H1 (cell line): ENCODE measurements around the gene ULK3. TPM values are rescaled to one million over a fixed set of nuclear protein-coding genes. Genes with fewer than 3 reads are reported as not detected.

Experiments used
- CTCF ChIA-PET: fragments of 300-600 bp; sonication (Branson Sonifier 250); formaldehyde crosslinking; loops from one replicate; lab custom pipeline; 2021; ENCODE audit not compliant: partially characterized antibody; lab: Charles Lee
- POLR2A ChIA-PET: fragments of 300-600 bp; sonication (Branson Sonifier 250); formaldehyde crosslinking; loops from one replicate; lab custom pipeline; 2021; ENCODE audit warnings: inconsistent platforms; ENCODE audit not compliant: partially characterized antibody; lab: Charles Lee
- DNase-seq, 2 experiments: peaks; one replicate each; pipeline versions ENCODE4 v3.0.0 to v3.0.0-alpha.2; 2010 to 2022; ENCODE audit warnings: low spot score in 2 of 2, low read depth in 1 of 2, mixed read lengths in 1 of 2
- FAIRE-seq: peaks from 2 replicates; lab custom pipeline; 2011; peaks lifted over from hg19 to GRCh38; lab: Jason Lieb, UNC
- H2AFZ ChIP-seq: 2 replicates; pipeline ENCODE4 v1.8.1; 2012; ENCODE audit warnings: low read length, inconsistent platforms
- H2AK5ac ChIP-seq: 2 replicates; pipeline ENCODE4 v1.6.1; 2013; ENCODE audit warnings: low read depth, low read length
- H2BK120ac ChIP-seq: replicated peaks from 2 replicates; pipeline ENCODE3; 2013; ENCODE audit warnings: low read depth, low read length, inconsistent platforms
- H2BK12ac ChIP-seq: 2 replicates; pipeline ENCODE4 v1.6.1; 2013; ENCODE audit warnings: low read depth, low read length
- H2BK15ac ChIP-seq: 2 replicates; pipeline ENCODE4 v1.6.1; 2013; ENCODE audit warnings: low read length
- H2BK20ac ChIP-seq: 2 replicates; pipeline ENCODE4 v1.6.1; 2013; ENCODE audit warnings: low read length
- H2BK5ac ChIP-seq: 2 replicates; pipeline ENCODE4 v1.6.1; 2013; ENCODE audit warnings: low read depth, low read length
- H3K14ac ChIP-seq: 2 replicates; pipeline ENCODE4 v1.6.1; 2013; ENCODE audit warnings: inconsistent platforms; ENCODE audit not compliant: insufficient read length
- H3K18ac ChIP-seq: 2 replicates; pipeline ENCODE4 v1.6.1; 2013; ENCODE audit warnings: low read length; ENCODE audit errors: extremely low read depth
- H3K23ac ChIP-seq: 2 replicates; pipeline ENCODE4 v1.6.1; 2013; ENCODE audit warnings: inconsistent platforms; ENCODE audit not compliant: insufficient read length
- H3K23me2 ChIP-seq: 2 replicates; pipeline ENCODE4 v1.6.1; 2013; ENCODE audit warnings: low read depth, low read length
- H3K27ac ChIP-seq: 2 replicates; pipeline ENCODE4 v1.6.1; 2011; ENCODE audit warnings: low read depth, low read length, inconsistent platforms
- H3K27me3 ChIP-seq, 4 experiments: replicated peaks in 1 of 4; 1 replicate in 1 of 4; 2 replicates in 3 of 4; pipeline versions ENCODE4 v1.6.1 to v1.8.1; 2011 to 2013; ENCODE audit warnings: low read length in 3 of 4, mild to moderate bottlenecking in 3 of 4, inconsistent platforms in 2 of 4, mixed read lengths in 2 of 4, moderate library complexity in 1 of 4; ENCODE audit not compliant: control insufficient read depth in 3 of 4, insufficient read depth in 3 of 4; ENCODE audit errors: extremely low read depth in 1 of 4
- H3K36me3 ChIP-seq, 4 experiments: 2 replicates each; pipeline versions ENCODE4 v1.6.1 to v1.8.1; 2011 to 2013; ENCODE audit warnings: mild to moderate bottlenecking in 4 of 4, low read length in 3 of 4, moderate library complexity in 2 of 4, control low read depth in 1 of 4, inconsistent platforms in 1 of 4; ENCODE audit not compliant: insufficient read depth in 4 of 4, control insufficient read depth in 2 of 4
- H3K4ac ChIP-seq: replicated peaks from 2 replicates; pipeline ENCODE3; 2013; ENCODE audit warnings: low read length, low read depth, mixed read lengths, inconsistent platforms; ENCODE audit not compliant: insufficient read length
- H3K4me1 ChIP-seq, 4 experiments: replicated peaks in 1 of 4; 1 replicate in 1 of 4; 2 replicates in 3 of 4; pipeline versions ENCODE4 v1.6.1 to v1.8.1; 2011 to 2013; ENCODE audit warnings: low read length in 3 of 4, inconsistent platforms in 2 of 4, mixed read lengths in 1 of 4; ENCODE audit not compliant: insufficient read depth in 4 of 4, control insufficient read depth in 3 of 4
- H3K4me2 ChIP-seq, 2 experiments: 2 replicates each; pipeline versions ENCODE4 v1.6.1 to v1.8.1; 2011 to 2013; ENCODE audit warnings: low read depth in 2 of 2, low read length in 2 of 2, control low read depth in 1 of 2, inconsistent platforms in 1 of 2, mild to moderate bottlenecking in 1 of 2; ENCODE audit not compliant: insufficient read depth in 1 of 2
- H3K4me3 ChIP-seq, 4 experiments: fragments of 200-600, 300-600 bp in 1 of 4; sonication (generic), shearing (Covaris generic), sonication (Bioruptor Twin) in 1 of 4; 2 replicates each; pipeline versions ENCODE4 v1.5.1 to v1.8.1; 2011 to 2016; ENCODE audit warnings: low read length in 4 of 4, low read depth in 3 of 4, control low read depth in 2 of 4, inconsistent platforms in 2 of 4, mild to moderate bottlenecking in 2 of 4, mixed read lengths in 1 of 4, moderate library complexity in 1 of 4; ENCODE audit not compliant: insufficient read depth in 2 of 4; ENCODE audit errors: extremely low read depth in 1 of 4
- H3K56ac ChIP-seq: replicated peaks from 2 replicates; pipeline ENCODE3; 2013; ENCODE audit warnings: low read depth, mild to moderate bottlenecking, mixed read lengths, low read length, inconsistent platforms; ENCODE audit not compliant: insufficient read length
- H3K79me1 ChIP-seq: 2 replicates; pipeline ENCODE4 v1.6.1; 2013; ENCODE audit warnings: low read depth, low read length, control low read depth
- H3K79me2 ChIP-seq, 2 experiments: 2 replicates each; pipeline versions ENCODE4 v1.6.1 to v1.8.1; 2012 to 2013; ENCODE audit warnings: low read length in 2 of 2, mild to moderate bottlenecking in 2 of 2, inconsistent platforms in 1 of 2; ENCODE audit not compliant: insufficient read depth in 2 of 2, control insufficient read depth in 1 of 2
- H3K9ac ChIP-seq, 4 experiments: replicated peaks in 1 of 4; 1 replicate in 1 of 4; 2 replicates in 3 of 4; pipeline versions ENCODE4 v1.6.1 to v1.8.1; 2011 to 2013; ENCODE audit warnings: low read depth in 3 of 4, low read length in 3 of 4, control low read depth in 2 of 4, mild to moderate bottlenecking in 2 of 4, moderate library complexity in 2 of 4, inconsistent platforms in 1 of 4; ENCODE audit errors: extremely low read depth in 1 of 4
- H3K9me3 ChIP-seq, 2 experiments: 2 replicates each; pipeline versions ENCODE4 v1.6.1 to v1.8.1; 2012 to 2013; ENCODE audit warnings: mild to moderate bottlenecking in 2 of 2, moderate library complexity in 2 of 2, control low read depth in 1 of 2, inconsistent platforms in 1 of 2, low read depth in 1 of 2, low read length in 1 of 2, mixed read lengths in 1 of 2; ENCODE audit not compliant: insufficient read depth in 2 of 2
- H4K20me1 ChIP-seq, 2 experiments: replicated peaks in 1 of 2; 2 replicates each; pipeline versions ENCODE3 to v1.8.1; 2011 to 2013; ENCODE audit warnings: inconsistent platforms in 2 of 2, low read length in 2 of 2, mild to moderate bottlenecking in 1 of 2; ENCODE audit not compliant: insufficient read depth in 2 of 2, control insufficient read depth in 1 of 2
- H4K5ac ChIP-seq: 2 replicates; pipeline ENCODE4 v1.6.1; 2013; ENCODE audit warnings: low read length, low read depth, mixed read lengths, inconsistent platforms; ENCODE audit not compliant: insufficient read length
- H4K8ac ChIP-seq: 2 replicates; pipeline ENCODE4 v1.8.0; 2013; ENCODE audit warnings: mild to moderate bottlenecking, moderate library complexity, low read length, inconsistent platforms; ENCODE audit not compliant: insufficient read depth; ENCODE audit errors: extremely low read depth
- H4K91ac ChIP-seq: replicated peaks from 2 replicates; pipeline ENCODE3; 2013; ENCODE audit warnings: low read length, mixed read lengths, inconsistent platforms; ENCODE audit not compliant: insufficient read length
- CREB1 ChIP-seq: IDR thresholded peaks from 2 replicates; pipeline ENCODE4 v1.6.1; 2012; ENCODE audit warnings: inconsistent platforms
- HDAC2 ChIP-seq, 2 experiments: fragments of 300-600 bp in 1 of 2; sonication (generic) in 1 of 2; IDR thresholded peaks; 2 replicates each; pipeline ENCODE4 v1.6.1; 2011 to 2012; ENCODE audit warnings: low read depth in 2 of 2, low read length in 2 of 2, mild to moderate bottlenecking in 2 of 2, moderate library complexity in 2 of 2, borderline replicate concordance in 1 of 2, inconsistent platforms in 1 of 2
- POLR2A ChIP-seq, 2 experiments: IDR thresholded peaks; 1 replicate in 1 of 2; 2 replicates in 1 of 2; pipeline ENCODE4 v1.6.1; 2011; ENCODE audit warnings: low read depth in 2 of 2, low read length in 2 of 2, mild to moderate bottlenecking in 2 of 2; ENCODE audit errors: control extremely low read depth in 1 of 2
- POU5F1 ChIP-seq: IDR thresholded peaks from 2 replicates; pipeline ENCODE4 v1.6.1; 2011; ENCODE audit warnings: low read depth, mild to moderate bottlenecking, low read length, moderate library complexity
- RAD21 ChIP-seq, 2 experiments: IDR thresholded peaks in 1 of 2; conservative IDR thresholded peaks in 1 of 2; 2 replicates each; pipeline ENCODE4 v1.6.1; 2011; ENCODE audit warnings: low read depth in 2 of 2, low read length in 2 of 2, improper control_type of control experiment in 1 of 2, inconsistent platforms in 1 of 2, mild to moderate bottlenecking in 1 of 2, moderate library complexity in 1 of 2
- SIRT6 ChIP-seq: IDR thresholded peaks from one replicate; pipeline ENCODE4 v1.7.1; 2012; ENCODE audit warnings: low read length, inconsistent platforms
- SP1 ChIP-seq: IDR thresholded peaks from 2 replicates; pipeline ENCODE4 v1.6.1; 2011; ENCODE audit warnings: low read depth, low read length
- SP2 ChIP-seq: IDR thresholded peaks from 2 replicates; pipeline ENCODE4 v1.6.1; 2012; ENCODE audit warnings: mild to moderate bottlenecking, low read length, inconsistent platforms
- WGBS, 2 experiments: shearing (Covaris generic) in 1 of 2; methylation state at CpG; one replicate each; pipeline versions ENCODE4 v1.1.6 to v1.1.7; 2013 to 2015; ENCODE audit warnings: low lambda C conversion rate in 2 of 2, mixed read lengths in 2 of 2, inconsistent platforms in 1 of 2, low coverage in 1 of 2, missing lambda C conversion rate in 1 of 2; ENCODE audit not compliant: insufficient replicate concordance in 2 of 2, insufficient coverage in 1 of 2, insufficient read length in 1 of 2; ENCODE audit errors: extremely low coverage in 1 of 2, missing lambda C conversion rate in 1 of 2; 5-methylcytosine and 5-hydroxymethylcytosine counted together
- polyA plus RNA-seq, 7 experiments: library from polyadenylated mRNA; depleted of rRNA in 3 of 7; stranded (reverse) in 5 of 7; unstranded in 2 of 7; fragments of >200 nt in 5 of 7; fragments of 200-250 nt in 2 of 7; gene quantifications; 1 replicate in 5 of 7; 2 replicates in 1 of 7; 4 replicates in 1 of 7; pipeline versions ENCODE4 v1.2.1 to v1.2.3, GENCODE V29; 2011 to 2013; ENCODE audit warnings: missing spikeins in 2 of 7, mixed read lengths in 2 of 7
- total RNA-seq: library from RNA; stranded (reverse); fragmentation: NEBNext Ultra II Directional; extraction: Animal tissue kit (Norgen Biotek cat#: 25700); gene quantifications from 2 replicates; pipeline ENCODE4 v1.2.1, GENCODE V29; 2021
- TF ChIP-seq, protein P1 (sequence below), 3 experiments: IDR thresholded peaks; 1 replicate in 2 of 3; 2 replicates in 1 of 3; pipeline versions ENCODE4 v1.5.1 to v1.6.1; 2011; ENCODE audit warnings: low read length in 3 of 3, mild to moderate bottlenecking in 3 of 3, inconsistent platforms in 2 of 3, low read depth in 1 of 3, moderate library complexity in 1 of 3; ENCODE audit not compliant: insufficient read depth in 1 of 3; ENCODE audit errors: control extremely low read depth in 1 of 3
- TF ChIP-seq, protein P2 (sequence below): IDR thresholded peaks from 2 replicates; pipeline ENCODE4 v1.6.1; 2012; ENCODE audit warnings: low read length, inconsistent platforms

The ULK3 gene
- total and polyA plus RNA-seq, 2 of the 8 experiments (the other 6 are each of a cell fraction or from before 2014, with no cell fraction given): 27.1 to 34.4 TPM

DNA sequence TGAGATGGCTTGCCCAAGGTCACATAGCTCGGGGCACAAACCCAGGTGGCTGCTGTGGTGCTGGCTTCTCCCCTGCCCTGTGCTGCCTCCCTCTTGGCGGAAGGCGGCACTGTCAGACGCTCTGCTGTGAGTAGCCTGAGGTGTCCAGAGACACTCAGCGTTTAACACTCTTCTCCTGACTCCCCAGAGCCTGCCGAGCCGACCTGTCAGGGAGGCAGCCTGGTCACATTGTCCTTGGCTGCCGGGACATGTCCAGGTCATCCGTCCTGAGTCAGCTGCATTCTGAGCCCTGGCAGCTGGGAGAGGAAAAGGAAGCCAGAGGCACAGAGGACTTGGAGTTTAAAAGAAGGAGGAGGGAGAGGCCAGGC lies 25.6 kb downstream of the ULK3 start:
- H4K8ac ChIP-seq: no peak overlapping the region
- DNase-seq (no peak), FAIRE-seq (no peak)
- H3K4me2 ChIP-seq: no peak overlapping the region
- no peak overlapping the region for H3K18ac ChIP-seq
- no peak overlapping the region for H4K91ac ChIP-seq
- H3K4ac ChIP-seq: no peak overlapping the region
- POLR2A ChIA-PET: interaction anchor here (0.7 to 3.1 kb wide), 5 partner anchors 9 to 189 kb away, joined by 3 to 7 read pairs (median 3); partner anchors contain the start of gene CPLX3
- no peaks in the 10 kb centered on the region for H4K20me1 ChIP-seq
- no peaks in the 10 kb centered on the region for H3K36me3 ChIP-seq
- WGBS, 2 experiments: 73% methylated on average over 9 of the region's 9 CpGs; no CpG with 5 or more reads in 1 of the 2 experiments
- no peaks in the 10 kb centered on the region for H3K79me1 ChIP-seq
- H3K14ac ChIP-seq: no peak overlapping the region
- H2BK15ac ChIP-seq: no peak overlapping the region
- H3K27me3 ChIP-seq: no peaks in the 10 kb centered on the region
- H3K23ac ChIP-seq: no peak overlapping the region
- H3K27ac ChIP-seq: no peak overlapping the region
- H3K4me3 ChIP-seq: no peak overlapping the region
- H3K79me2 ChIP-seq: no peaks in the 10 kb centered on the region
- no peak overlapping the region; the same call in 1 of the 2 replicates for H2BK5ac ChIP-seq
- no peak overlapping the region for H3K9ac ChIP-seq
- H2AFZ ChIP-seq: no peak overlapping the region
- no peak overlapping the region for H2BK120ac ChIP-seq
- no peak overlapping the region for H2BK12ac ChIP-seq
- no peak overlapping the region for H2BK20ac ChIP-seq
- no peak overlapping the region for H3K56ac ChIP-seq
- no peaks in the 10 kb centered on the region for H3K9me3 ChIP-seq
- 0 out of 2 replicates have a peak, but pooled peaks cover 2% of the 10 kb centered on the region for H3K23me2 ChIP-seq
- H3K4me1 ChIP-seq: peaks cover 0 to 12% (median 6%) of the 10 kb centered on the region in 4 experiments; a peak in 6 of 7 replicates
- H4K5ac ChIP-seq: no peak overlapping the region
- CTCF ChIA-PET: interaction anchor here (0.7 to 15.7 kb wide), 15 partner anchors 11 to 196 kb away, joined by 3 to 135 read pairs (median 7); no protein-coding TSS in a partner anchor
- H2AK5ac ChIP-seq: no peak overlapping the region
- TF ChIP-seq, protein P1, sequence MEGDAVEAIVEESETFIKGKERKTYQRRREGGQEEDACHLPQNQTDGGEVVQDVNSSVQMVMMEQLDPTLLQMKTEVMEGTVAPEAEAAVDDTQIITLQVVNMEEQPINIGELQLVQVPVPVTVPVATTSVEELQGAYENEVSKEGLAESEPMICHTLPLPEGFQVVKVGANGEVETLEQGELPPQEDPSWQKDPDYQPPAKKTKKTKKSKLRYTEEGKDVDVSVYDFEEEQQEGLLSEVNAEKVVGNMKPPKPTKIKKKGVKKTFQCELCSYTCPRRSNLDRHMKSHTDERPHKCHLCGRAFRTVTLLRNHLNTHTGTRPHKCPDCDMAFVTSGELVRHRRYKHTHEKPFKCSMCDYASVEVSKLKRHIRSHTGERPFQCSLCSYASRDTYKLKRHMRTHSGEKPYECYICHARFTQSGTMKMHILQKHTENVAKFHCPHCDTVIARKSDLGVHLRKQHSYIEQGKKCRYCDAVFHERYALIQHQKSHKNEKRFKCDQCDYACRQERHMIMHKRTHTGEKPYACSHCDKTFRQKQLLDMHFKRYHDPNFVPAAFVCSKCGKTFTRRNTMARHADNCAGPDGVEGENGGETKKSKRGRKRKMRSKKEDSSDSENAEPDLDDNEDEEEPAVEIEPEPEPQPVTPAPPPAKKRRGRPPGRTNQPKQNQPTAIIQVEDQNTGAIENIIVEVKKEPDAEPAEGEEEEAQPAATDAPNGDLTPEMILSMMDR (IDR thresholded peaks at IDR 0.05; ENCODE audit: control extremely low read depth in 1 of 3, insufficient read depth in 1 of 3, low read depth in 1 of 3, low read length in 3 of 3): peak in 2 of 3 experiments; percentile 35 to 41; a peak in 3 of 4 replicates
- TF ChIP-seq POLR2A (IDR thresholded peaks at IDR 0.05; ENCODE audit: control extremely low read depth in 1 of 2, low read depth in 2 of 2, low read length in 2 of 2) (no peak), RAD21 (IDR thresholded peaks at IDR 0.05 in 1 of 2, conservative IDR thresholded peaks at IDR 0.05 in 1 of 2; ENCODE audit: low read depth in 2 of 2, low read length in 2 of 2) (peak in 1 of 2 experiments; percentile 26; a peak in 1 of 4 replicates), CREB1 (no peak), SIRT6 (no peak), POU5F1 (no peak), HDAC2 (IDR thresholded peaks at IDR 0.05; ENCODE audit: borderline replicate concordance in 1 of 2, low read depth in 2 of 2, low read length in 2 of 2) (no peak), SP1 (no peak), SP2 (no peak)
- TF ChIP-seq, protein P2, sequence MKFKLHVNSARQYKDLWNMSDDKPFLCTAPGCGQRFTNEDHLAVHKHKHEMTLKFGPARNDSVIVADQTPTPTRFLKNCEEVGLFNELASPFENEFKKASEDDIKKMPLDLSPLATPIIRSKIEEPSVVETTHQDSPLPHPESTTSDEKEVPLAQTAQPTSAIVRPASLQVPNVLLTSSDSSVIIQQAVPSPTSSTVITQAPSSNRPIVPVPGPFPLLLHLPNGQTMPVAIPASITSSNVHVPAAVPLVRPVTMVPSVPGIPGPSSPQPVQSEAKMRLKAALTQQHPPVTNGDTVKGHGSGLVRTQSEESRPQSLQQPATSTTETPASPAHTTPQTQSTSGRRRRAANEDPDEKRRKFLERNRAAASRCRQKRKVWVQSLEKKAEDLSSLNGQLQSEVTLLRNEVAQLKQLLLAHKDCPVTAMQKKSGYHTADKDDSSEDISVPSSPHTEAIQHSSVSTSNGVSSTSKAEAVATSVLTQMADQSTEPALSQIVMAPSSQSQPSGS: no peak
